K562 (cell line): Measurements from ENCODE around the gene KIF6. TPM values are rescaled to one million over a fixed set of nuclear protein-coding genes. Genes with fewer than 3 reads are reported as not detected.

Experiments
- ATAC-seq: fragments of 200-7000 bp; cut with Tn5 transposase; 3 replicates; pipeline ENCODE4 v1.9.1; 2020; ENCODE audit warnings: moderate library complexity
- BruUV-seq: library from RNA; stranded (reverse); fragments of 400-500 nt; replicated peaks from 2 replicates; lab custom pipeline; 2021; lab: Mats Ljungman, UMichigan
- CTCF ChIA-PET: fragments of 300-600 bp; formaldehyde crosslinking; extraction: SDS; loops from one replicate; lab custom pipeline; 2021; ENCODE audit warnings: low intra/inter-chr PET ratio; lab: Yijun Ruan, JAX
- POLR2A ChIA-PET: fragments of 300-600, 350-650 bp; sonication (Branson Sonifier 250); formaldehyde crosslinking; extraction: SDS; loops from one replicate; lab custom pipeline; 2021; ENCODE audit warnings: antibody characterized with exemption, inconsistent platforms; lab: Yijun Ruan, JAX
- DNase-seq, 4 experiments: peaks; one replicate each; pipeline versions ENCODE4 v3.0.0 to v3.0.0-alpha.2; 2011 to 2018; ENCODE audit warnings: low spot score in 3 of 4, mixed read lengths in 3 of 4; ENCODE audit errors: extremely low read depth in 1 of 4
- FAIRE-seq: peaks from 2 replicates; lab custom pipeline; 2011; peaks lifted over from hg19 to GRCh38; lab: Jason Lieb, UNC
- H2AFZ ChIP-seq: 2 replicates; pipeline ENCODE4 v1.6.0; 2011; ENCODE audit warnings: low read depth, low read length, control low read depth, inconsistent platforms
- H3K27ac ChIP-seq: fragments of 200-600 bp; 3 replicates; pipeline ENCODE4 v1.8.0; 2011; ENCODE audit warnings: low read depth, mild to moderate bottlenecking, control low read depth, inconsistent platforms, low read length, moderate library complexity, mixed read lengths; ENCODE audit errors: extremely low read depth
- H3K27me3 ChIP-seq, 2 experiments: fragments of 300-600 bp in 1 of 2; 2 replicates in 1 of 2; 3 replicates in 1 of 2; pipeline versions ENCODE4 v1.6.0 to v1.8.0; 2011; ENCODE audit warnings: inconsistent platforms in 2 of 2, low read length in 2 of 2, mild to moderate bottlenecking in 1 of 2, mixed read lengths in 1 of 2, moderate library complexity in 1 of 2; ENCODE audit not compliant: control insufficient read depth in 2 of 2, insufficient read depth in 2 of 2
- H3K36me3 ChIP-seq: fragments of 300-600 bp; 3 replicates; pipeline ENCODE4 v1.8.0; 2011; ENCODE audit warnings: mild to moderate bottlenecking, low read length, inconsistent platforms; ENCODE audit not compliant: control insufficient read depth, insufficient read depth
- H3K4me1 ChIP-seq, 2 experiments: fragments of 200-600 bp in 1 of 2; replicated peaks in 1 of 2; 2 replicates in 1 of 2; 3 replicates in 1 of 2; pipeline versions ENCODE4 v1.5.1 to v1.8.0; 2011; ENCODE audit warnings: inconsistent platforms in 2 of 2, low read length in 2 of 2, mild to moderate bottlenecking in 1 of 2, mixed read lengths in 1 of 2, moderate library complexity in 1 of 2; ENCODE audit not compliant: control insufficient read depth in 2 of 2, insufficient read depth in 2 of 2
- H3K4me2 ChIP-seq: 2 replicates; pipeline ENCODE4 v1.6.1; 2011; ENCODE audit warnings: low read length, control low read depth, inconsistent platforms, mixed read lengths; ENCODE audit not compliant: insufficient read depth
- H3K4me3 ChIP-seq: fragments of 200-600 bp; sonication (generic), shearing (Covaris generic); 2 replicates; pipeline ENCODE4 v1.5.1; 2016; ENCODE audit warnings: control low read depth, inconsistent platforms
- H3K79me2 ChIP-seq: fragments of 200-600 bp; 3 replicates; pipeline ENCODE4 v1.8.0; 2011; ENCODE audit warnings: low read length, inconsistent platforms; ENCODE audit not compliant: control insufficient read depth, insufficient read depth
- H3K9ac ChIP-seq, 2 experiments: 2 replicates each; pipeline versions ENCODE4 v1.6.0 to v1.6.1; 2011; ENCODE audit warnings: low read depth in 2 of 2, low read length in 2 of 2, control low read depth in 1 of 2, inconsistent platforms in 1 of 2, mild to moderate bottlenecking in 1 of 2, mixed read lengths in 1 of 2; ENCODE audit not compliant: insufficient read depth in 1 of 2
- H3K9me1 ChIP-seq: one replicate; pipeline ENCODE4 v1.6.0; 2011; ENCODE audit warnings: inconsistent platforms, mild to moderate bottlenecking, low read length, moderate library complexity; ENCODE audit not compliant: control insufficient read depth, insufficient read depth
- H3K9me3 ChIP-seq: replicated peaks from 2 replicates; pipeline ENCODE4 v1.5.1; 2011; ENCODE audit warnings: low read depth, low read length, inconsistent platforms; ENCODE audit not compliant: control insufficient read depth, insufficient read depth
- H4K20me1 ChIP-seq: replicated peaks from 2 replicates; pipeline ENCODE4 v1.6.1; 2011; ENCODE audit warnings: low read length, inconsistent platforms, mixed read lengths; ENCODE audit not compliant: control insufficient read depth, insufficient read depth
- GTF2B ChIP-seq: IDR thresholded peaks from 2 replicates; pipeline ENCODE4 v1.6.1; 2011; ENCODE audit not compliant: insufficient read length; ENCODE audit errors: extremely low read depth
- MBD1 ChIP-seq: fragments of 250-450 bp; sonication (Bioruptor Pico); IDR thresholded peaks from 2 replicates; pipeline ENCODE4 v1.8.0; 2022; ENCODE audit warnings: inconsistent platforms
- STAG1 ChIP-seq: sonication (generic); formaldehyde crosslinking; IDR thresholded peaks from 2 replicates; pipeline ENCODE4 v1.5.0; 2020; ENCODE audit warnings: missing genetic modification reagents, borderline replicate concordance
- WGBS: fragments of 100-300 bp; shearing (Covaris generic); methylation state at CpG from one replicate; pipeline ENCODE4 v1.1.6; 2016; ENCODE audit warnings: low coverage, mixed read lengths; ENCODE audit not compliant: insufficient coverage; ENCODE audit errors: missing lambda C conversion rate; 5-methylcytosine and 5-hydroxymethylcytosine counted together
- in situ Hi-C: fragments of 300-500 bp; cut with MboI; formaldehyde crosslinking; loops from 4 replicates; pipeline ENCODE4 v1.15.0; 2018; ENCODE audit warnings: inconsistent platforms, mixed read lengths
- intact Hi-C: fragments of 100-400 bp; cut with micrococcal nuclease; formaldehyde crosslinking; loops from 2 replicates; pipeline ENCODE4 v1.14.2; 2022
- polyA plus RNA-seq, 8 experiments: library from polyadenylated mRNA; depleted of rRNA in 4 of 8; stranded (reverse) in 5 of 8; unstranded in 3 of 8; fragments of >200 nt; fragmentation: Nextera tagmentation in 2 of 8; fragmentation: Illumina TruSeq in 1 of 8; extraction: Ambion mirVana in 2 of 8; extraction: Trizol in 1 of 8; gene quantifications; 2 replicates each; pipeline versions ENCODE4 v1.2.1 to v1.2.3, GENCODE V29; 2011 to 2014; ENCODE audit warnings: inconsistent platforms in 1 of 8, missing spikeins in 1 of 8
- total RNA-seq, 7 experiments: library from RNA; depleted of rRNA in 6 of 7; stranded (reverse); fragments of >200 nt in 6 of 7; fragmentation: Illumina TruSeq in 2 of 7; extraction: Trizol in 2 of 7; gene quantifications; 2 replicates each; pipeline versions ENCODE4 v1.2.1 to v1.2.3, GENCODE V29; 2011 to 2021; ENCODE audit warnings: low replicate concordance in 1 of 7

KIF6 gene
- total and polyA plus RNA-seq, 9 of the 15 experiments (the other 6 are each of a cell fraction or from before 2014, with no cell fraction given): not detected

DNA sequence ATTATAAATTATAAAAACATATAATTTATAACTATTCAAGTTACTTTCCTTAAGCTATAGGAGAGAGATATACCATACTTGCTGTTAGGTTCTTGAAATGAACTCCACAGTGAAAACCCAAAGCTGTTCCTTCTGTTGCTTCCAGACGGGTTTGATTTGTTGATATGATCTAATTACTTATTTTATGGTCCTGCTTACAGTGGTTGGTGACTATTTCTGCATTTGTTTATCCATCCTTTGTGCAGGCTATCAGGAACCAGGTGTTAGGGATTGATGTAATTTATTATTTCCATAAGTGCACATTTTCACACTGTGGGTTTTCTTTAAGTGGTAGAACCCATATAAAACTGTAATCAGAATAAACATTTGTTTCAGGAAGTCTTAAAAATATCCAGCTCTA lies 167.1 kb downstream of the KIF6 start:
- no peaks in the 10 kb centered on the region for H3K9me1 ChIP-seq
- H3K79me2 ChIP-seq: no peaks in the 10 kb centered on the region
- WGBS: 0% methylated on average over 1 of the region's 1 CpG
- FAIRE-seq (no peak), DNase-seq (no peak), ATAC-seq (no peak)
- no peak overlapping the region for H3K4me2 ChIP-seq
- no peak overlapping the region for H3K9ac ChIP-seq
- POLR2A ChIA-PET: interaction anchor here (1.5 kb wide), 1 partner anchor 19 kb away, joined by 3 read pairs; no protein-coding TSS in a partner anchor
- no peak overlapping the region for H3K27ac ChIP-seq
- TF ChIP-seq GTF2B (no peak), STAG1 (no peak), MBD1 (no peak)
- no TSS peak for BruUV-seq
- H4K20me1 ChIP-seq: no peaks in the 10 kb centered on the region
- no peaks in the 10 kb centered on the region for H3K4me1 ChIP-seq
- no peak overlapping the region for H3K4me3 ChIP-seq
- H3K36me3 ChIP-seq: no peaks in the 10 kb centered on the region
- no peak overlapping the region for H2AFZ ChIP-seq
- in situ Hi-C loops (no loop called here), intact Hi-C loops (no loop called here)
- no peaks in the 10 kb centered on the region for H3K9me3 ChIP-seq
- CTCF ChIA-PET: no interaction called here
- H3K27me3 ChIP-seq: peaks cover 2 to 13% of the 10 kb centered on the region in 2 experiments; a peak in 3 of 5 replicates
